ENCODE results near the gene CAMTA2. TPM values are rescaled to one million over a fixed set of nuclear protein-coding genes. Genes with fewer than 3 reads are reported as not detected.

CAMTA2 gene
- total and polyA plus RNA-seq, 9 of the 15 experiments (the other 6 are each of a cell fraction or from before 2014, with no cell fraction given) = 0.24 to 25.1 (median 6.3) TPM

DNA sequence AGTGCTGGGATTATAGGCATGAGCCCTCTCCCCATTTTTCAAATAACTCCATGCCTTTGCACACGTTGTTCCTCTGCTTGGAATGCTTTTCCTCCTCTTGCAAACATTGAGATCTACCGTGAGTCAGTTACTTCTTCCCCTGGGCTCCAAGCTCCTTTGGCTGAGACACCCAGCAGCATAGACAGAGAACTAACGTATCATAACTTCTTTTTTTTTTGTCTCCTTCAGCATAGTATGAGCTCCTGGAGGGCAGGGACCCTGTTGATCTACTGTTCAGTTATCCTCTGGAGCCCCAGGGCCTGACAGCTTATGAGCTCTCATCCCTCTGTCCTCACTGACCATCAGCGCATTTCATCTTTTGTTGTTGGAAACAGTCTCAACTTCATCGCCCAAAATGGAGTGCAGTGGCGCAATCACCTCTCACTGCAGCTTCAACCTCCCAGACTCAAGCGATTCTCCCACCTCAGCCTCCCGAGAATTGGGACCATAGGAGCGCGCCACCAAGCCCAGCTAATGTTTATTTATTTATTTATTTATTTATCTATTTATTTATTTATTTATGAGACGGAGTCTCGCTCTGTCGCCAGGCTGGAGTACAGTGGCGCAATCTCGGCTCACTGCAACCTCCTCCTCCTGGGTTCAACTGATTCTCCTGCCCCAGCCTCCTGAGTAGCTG, 22.0 kb downstream of the CAMTA2 start:
- Histone ChIP-seq H3K27me3 (ENCODE audit: control insufficient read depth in 2 of 2, insufficient read depth in 2 of 2, low read length in 2 of 2) (no peaks in the 10 kb centered on the region), H3K9me1 (ENCODE audit: control insufficient read depth, insufficient read depth, low read length) (no peaks in the 10 kb centered on the region), H3K79me2 (ENCODE audit: control insufficient read depth, insufficient read depth, low read length) (peaks cover 26% of the 10 kb centered on the region), H4K20me1 (replicated peaks; ENCODE audit: control insufficient read depth, insufficient read depth, low read length) (no peaks in the 10 kb centered on the region), H3K4me3 (no peak overlapping the region), H3K27ac (ENCODE audit: extremely low read depth, low read depth, low read length) (no peak overlapping the region; the same call in 2 of the 3 replicates), H2AFZ (ENCODE audit: low read depth, low read length) (no peak overlapping the region), H3K9me3 (replicated peaks; ENCODE audit: control insufficient read depth, insufficient read depth, low read depth, low read length) (no peaks in the 10 kb centered on the region), H3K4me1 (replicated peaks in 1 of 2; ENCODE audit: control insufficient read depth in 2 of 2, insufficient read depth in 2 of 2, low read length in 2 of 2) (peaks cover 25 to 27% of the 10 kb centered on the region in 2 experiments), H3K36me3 (ENCODE audit: control insufficient read depth, insufficient read depth, low read length) (peaks cover 26% of the 10 kb centered on the region; the same call in 1 of the 3 replicates), H3K9ac (ENCODE audit: insufficient read depth in 1 of 2, low read depth in 2 of 2, low read length in 2 of 2) (no peak overlapping the region), H3K4me2 (ENCODE audit: insufficient read depth, low read length) (no peak overlapping the region)
- intact Hi-C loops (cut with micrococcal nuclease) = loop anchor here (10.0 kb wide), 1 partner anchor 61 kb away; the partner anchor contains the start of gene CHRNE
- POLR2A ChIA-PET = interaction anchor here (0.6 to 3.2 kb wide), 7 partner anchors 10 to 51 kb away, joined by 3 to 21 read pairs (median 4); partner anchors contain the start of gene PFN1
- DNase-seq (ENCODE audit: extremely low read depth in 1 of 4, low spot score in 3 of 4) = no peak
- no TSS peak for BruUV-seq (replicated peaks)
- 97% methylated on average over 8 of the region's 15 CpGs for WGBS (ENCODE audit: insufficient coverage, low coverage, missing lambda C conversion rate)
- in situ Hi-C loops (cut with MboI) = no loop called here
- CTCF ChIA-PET (ENCODE audit: low intra/inter-chr PET ratio) = no interaction called here
- TF ChIP-seq LEF1 (IDR thresholded peaks at IDR 0.05) = no peak
- peak in 1 of 3 experiments; percentile 23 for TF ChIP-seq YY1 (IDR thresholded peaks at IDR 0.05; ENCODE audit: borderline replicate concordance in 1 of 3, control insufficient read depth in 1 of 3, extremely low read depth in 1 of 3, insufficient read depth in 3 of 3, insufficient read length in 1 of 3, insufficient replicate concordance in 2 of 3, low read depth in 1 of 3, low read length in 2 of 3)
- no peak for FAIRE-seq
- ATAC-seq = no peak
